Chondrocyte (in vitro differentiated cells): ENCODE results near the gene CSNK2A1. TPM values are rescaled to one million over a fixed set of nuclear protein-coding genes. Genes with fewer than 3 reads are reported as not detected.

ENCODE experiments used
- DNase-seq: peaks from one replicate; pipeline ENCODE4 v3.0.0; 2021; ENCODE audit warnings: mixed read lengths, low spot score
- H3K27ac Mint-ChIP-seq: one replicate; pipeline ENCODE4 v1.8.0; 2021; ENCODE audit warnings: mild to moderate bottlenecking, moderate library complexity, mixed read lengths; ENCODE audit not compliant: unreplicated experiment
- H3K27me3 Mint-ChIP-seq: 2 replicates; pipeline ENCODE4 v1.8.0; 2021; ENCODE audit warnings: low read depth, mixed read lengths
- H3K36me3 Mint-ChIP-seq: 2 replicates; pipeline ENCODE4 v1.8.0; 2021; ENCODE audit warnings: low read depth, mixed read lengths
- H3K4me1 Mint-ChIP-seq: 2 replicates; pipeline ENCODE4 v1.8.0; 2021; ENCODE audit warnings: low read depth, mild to moderate bottlenecking, mixed read lengths
- H3K4me3 Mint-ChIP-seq: one replicate; pipeline ENCODE4 v1.8.0; 2021; ENCODE audit warnings: mild to moderate bottlenecking, moderate library complexity, mixed read lengths; ENCODE audit not compliant: unreplicated experiment
- H3K9me3 Mint-ChIP-seq: 2 replicates; pipeline ENCODE4 v1.8.0; 2021; ENCODE audit warnings: low read depth, mixed read lengths
- CTCF ChIP-seq: fragments of 200-600 bp; sonication (generic); IDR thresholded peaks from 2 replicates; pipeline ENCODE4 v1.5.0; 2021; ENCODE audit warnings: antibody characterized with exemption, mild to moderate bottlenecking, moderate library complexity
- total RNA-seq: library from RNA; stranded (reverse); gene quantifications from 3 replicates; pipeline ENCODE4 v1.2.1, GENCODE V29; 2021

Gene CSNK2A1
- total RNA-seq, 1 donor from 2014 or later = 122 TPM

DNA sequence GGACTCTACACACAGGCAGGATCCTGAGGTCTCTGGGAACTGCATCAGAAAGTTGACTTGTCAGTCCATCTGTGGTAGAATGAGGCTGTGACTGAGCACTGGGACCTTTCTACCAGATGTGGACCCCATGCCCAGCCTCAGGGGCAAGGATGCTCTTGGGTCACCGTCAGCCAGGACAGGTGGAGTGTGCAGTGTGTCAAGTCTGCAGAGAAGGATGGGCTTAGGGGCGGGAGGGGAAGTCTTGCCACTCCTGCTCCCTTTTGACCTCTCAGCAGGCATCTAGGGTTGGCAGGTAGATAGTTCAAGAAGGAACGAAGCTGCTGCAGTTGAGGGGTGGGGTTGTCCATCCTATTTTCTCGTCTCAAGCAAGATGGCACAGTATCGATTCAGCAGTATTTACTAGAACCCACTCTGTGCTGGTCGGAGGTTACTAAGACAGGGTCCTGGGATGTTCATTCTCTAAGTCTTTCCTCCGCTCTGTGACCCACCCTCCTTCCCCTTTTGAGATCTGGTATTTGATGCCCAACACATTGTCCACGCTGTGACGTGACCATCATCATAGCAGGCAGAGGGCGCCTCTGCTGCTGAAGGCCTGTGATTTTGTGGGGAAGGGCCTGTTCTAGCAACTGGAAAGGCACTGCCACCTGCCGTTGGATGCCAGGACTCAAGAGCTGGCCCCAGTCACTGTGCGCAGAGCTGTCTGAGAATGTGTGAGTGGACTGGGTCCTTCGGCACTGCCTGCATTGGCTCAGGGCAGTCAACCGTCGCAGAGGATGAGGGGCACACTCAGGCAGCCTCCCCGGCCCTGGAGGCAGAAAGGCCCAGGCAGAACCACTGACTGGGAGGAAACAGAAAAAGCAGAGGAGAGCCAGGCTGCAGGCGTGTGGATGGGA is 112.3 kb downstream of the CSNK2A1 start:
- Mint-ChIP-seq H3K4me1 (peaks cover 8% of the 10 kb centered on the region), H3K27ac (peak overlapping the region; percentile 72), H3K4me3 (no peak overlapping the region), H3K27me3 (no peaks in the 10 kb centered on the region), H3K9me3 (no peaks in the 10 kb centered on the region), H3K36me3 (peaks cover 17% of the 10 kb centered on the region)
- TF ChIP-seq CTCF = peak; percentile 82
- no peak for DNase-seq

- no peaks in the 10 kb centered on the region for H3K27me3 Mint-ChIP-seq
- H3K27ac Mint-ChIP-seq = peak overlapping the region; percentile 17
- peaks cover 11% of the 10 kb centered on the region for H3K36me3 Mint-ChIP-seq
- H3K9me3 Mint-ChIP-seq = no peaks in the 10 kb centered on the region
- no peak overlapping the region for H3K4me3 Mint-ChIP-seq
- peaks cover 8% of the 10 kb centered on the region for H3K4me1 Mint-ChIP-seq
- no peak for DNase-seq
- TF ChIP-seq CTCF = no peak
Measured at GRCh38 chr20:430091-430999, 113.2 kb downstream of the CSNK2A1 start.

DNA sequence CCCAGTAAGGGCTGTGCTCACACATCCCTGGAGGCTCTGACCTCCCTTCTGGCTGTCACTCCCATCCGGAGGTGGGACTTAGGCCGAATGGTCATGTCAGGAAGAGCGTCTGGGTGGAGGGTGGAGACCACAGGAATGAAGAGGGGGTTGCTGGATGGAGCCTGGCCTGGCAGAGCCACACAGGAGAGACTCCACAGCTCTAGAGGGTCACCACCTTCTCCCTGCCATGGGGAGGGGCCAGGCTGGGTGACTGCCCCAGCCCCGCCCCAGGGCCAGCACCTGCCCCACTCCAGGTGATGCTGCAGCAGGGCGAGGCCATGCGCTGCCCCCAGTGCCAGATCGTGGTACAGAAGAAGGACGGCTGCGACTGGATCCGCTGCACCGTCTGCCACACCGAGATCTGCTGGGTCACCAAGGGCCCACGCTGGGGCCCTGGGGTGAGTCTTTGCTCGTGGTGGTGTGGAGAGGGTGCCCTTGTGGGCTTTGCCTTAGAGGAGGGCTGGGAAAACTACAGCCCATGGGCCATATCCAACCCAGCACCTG is 114.9 kb downstream of the CSNK2A1 start:
- Mint-ChIP-seq H3K4me3 (no peak overlapping the region), H3K9me3 (no peaks in the 10 kb centered on the region), H3K27me3 (no peaks in the 10 kb centered on the region), H3K36me3 (peaks cover 12% of the 10 kb centered on the region), H3K4me1 (peaks cover 4% of the 10 kb centered on the region), H3K27ac (no peak overlapping the region)
- DNase-seq = no peak
- no peak for TF ChIP-seq CTCF

DNA sequence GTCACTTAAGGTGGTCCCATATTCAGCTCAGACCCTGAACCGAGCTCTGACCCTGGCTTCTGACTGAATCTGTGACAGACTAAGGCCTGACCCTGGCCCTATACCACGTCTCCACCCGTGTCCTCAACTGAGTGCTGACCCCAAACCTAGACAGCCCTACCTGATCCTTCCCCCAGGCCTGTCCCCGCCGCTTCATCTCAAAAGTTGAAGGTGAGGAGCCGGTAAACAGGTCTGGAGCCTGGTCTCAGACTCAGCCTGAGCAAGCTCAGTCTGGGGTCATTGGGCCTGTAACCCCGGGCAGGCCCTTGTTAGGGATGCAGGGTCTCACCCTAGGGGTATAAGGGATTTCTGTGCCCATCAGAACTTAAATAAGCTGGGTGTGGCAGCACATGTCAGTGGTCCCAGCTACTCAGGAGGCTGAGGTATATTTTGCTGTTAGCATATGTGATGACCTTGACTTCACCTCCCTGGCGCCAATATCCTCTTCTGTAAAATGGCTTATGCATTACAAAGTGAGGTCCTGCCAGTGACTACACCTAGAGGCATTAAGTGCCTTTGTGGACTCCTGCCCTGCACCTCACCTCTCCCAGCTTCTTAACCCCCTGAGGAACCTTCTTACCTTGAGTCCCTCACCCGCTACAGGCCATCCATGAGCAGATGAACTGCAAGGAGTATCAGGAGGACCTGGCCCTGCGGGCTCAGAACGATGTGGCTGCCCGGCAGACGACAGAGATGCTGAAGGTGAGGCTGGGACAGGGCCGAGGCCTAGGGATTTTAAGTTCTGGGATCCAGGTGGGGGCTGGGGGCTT is 115.5 kb downstream of the CSNK2A1 start:
- H3K4me1 Mint-ChIP-seq = peaks cover 4% of the 10 kb centered on the region

More for the DNA sequence above, 115.5 kb downstream of the CSNK2A1 start:
- no peak for DNase-seq
- Mint-ChIP-seq H3K9me3 (no peaks in the 10 kb centered on the region), H3K27me3 (no peaks in the 10 kb centered on the region), H3K4me3 (no peak overlapping the region), H3K27ac (no peak overlapping the region), H3K36me3 (peaks cover 14% of the 10 kb centered on the region)
- TF ChIP-seq CTCF = no peak
